Fibroblast of skin of scalp (primary cell): Measurements from ENCODE around the gene SH2D3A.
"Not testable (repeated sequence)": the region's sequence is repeated elsewhere in the genome, so short reads cannot be mapped to it uniquely, and the experiment has no call there.

Experiments
- DNase-seq: peaks from one replicate; pipeline ENCODE4 v3.0.0-alpha.2; 2013

SH2D3A gene

DNA sequence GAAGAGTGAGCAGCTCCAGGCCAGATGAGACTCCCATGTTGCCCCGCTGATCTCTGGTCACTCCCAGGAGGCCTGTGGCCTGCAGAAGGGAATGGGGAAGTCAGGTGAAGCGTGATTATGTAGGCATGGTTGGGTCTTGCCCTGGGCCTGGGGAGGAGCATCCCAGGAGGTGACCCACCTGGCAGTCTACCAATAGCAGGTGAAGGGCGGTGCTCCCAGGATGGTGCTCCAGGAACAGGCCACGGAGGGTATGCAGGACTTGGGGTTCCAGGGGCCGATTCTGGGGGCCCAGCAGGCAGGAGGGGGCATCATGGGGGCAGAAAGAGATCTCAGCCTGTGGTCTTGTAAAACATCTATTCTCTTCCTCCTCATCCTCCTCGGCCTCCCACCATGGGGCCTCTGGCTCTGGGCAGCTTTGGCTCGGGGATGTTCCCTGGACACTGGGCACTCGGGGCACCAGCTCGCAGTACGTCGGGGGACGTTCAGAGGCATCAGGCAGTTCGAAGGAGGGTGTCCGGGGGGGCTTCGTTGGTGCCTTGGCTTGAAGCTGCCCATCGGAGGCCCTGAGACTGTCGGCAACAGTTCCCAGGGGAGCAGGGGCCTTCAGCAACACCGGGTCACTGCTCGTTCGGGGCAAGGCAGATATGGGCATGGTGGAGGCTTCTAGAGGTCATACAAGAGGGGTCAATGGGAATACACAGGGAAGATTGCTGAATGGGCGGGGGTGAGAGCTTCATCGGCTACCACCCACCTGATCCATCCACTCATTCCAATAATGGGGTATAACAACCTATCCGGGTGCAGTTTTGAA, 12.4 kb downstream of the SH2D3A start:
- DNase-seq, result no peak

- no peak for DNase-seq
These were observed 13.1 kb downstream of the SH2D3A start for GRCh38 chr19:6754136-6754535.

- peak; percentile 56 for DNase-seq
These were observed 13.8 kb downstream of the SH2D3A start for GRCh38 chr19:6753178-6754031.

DNA sequence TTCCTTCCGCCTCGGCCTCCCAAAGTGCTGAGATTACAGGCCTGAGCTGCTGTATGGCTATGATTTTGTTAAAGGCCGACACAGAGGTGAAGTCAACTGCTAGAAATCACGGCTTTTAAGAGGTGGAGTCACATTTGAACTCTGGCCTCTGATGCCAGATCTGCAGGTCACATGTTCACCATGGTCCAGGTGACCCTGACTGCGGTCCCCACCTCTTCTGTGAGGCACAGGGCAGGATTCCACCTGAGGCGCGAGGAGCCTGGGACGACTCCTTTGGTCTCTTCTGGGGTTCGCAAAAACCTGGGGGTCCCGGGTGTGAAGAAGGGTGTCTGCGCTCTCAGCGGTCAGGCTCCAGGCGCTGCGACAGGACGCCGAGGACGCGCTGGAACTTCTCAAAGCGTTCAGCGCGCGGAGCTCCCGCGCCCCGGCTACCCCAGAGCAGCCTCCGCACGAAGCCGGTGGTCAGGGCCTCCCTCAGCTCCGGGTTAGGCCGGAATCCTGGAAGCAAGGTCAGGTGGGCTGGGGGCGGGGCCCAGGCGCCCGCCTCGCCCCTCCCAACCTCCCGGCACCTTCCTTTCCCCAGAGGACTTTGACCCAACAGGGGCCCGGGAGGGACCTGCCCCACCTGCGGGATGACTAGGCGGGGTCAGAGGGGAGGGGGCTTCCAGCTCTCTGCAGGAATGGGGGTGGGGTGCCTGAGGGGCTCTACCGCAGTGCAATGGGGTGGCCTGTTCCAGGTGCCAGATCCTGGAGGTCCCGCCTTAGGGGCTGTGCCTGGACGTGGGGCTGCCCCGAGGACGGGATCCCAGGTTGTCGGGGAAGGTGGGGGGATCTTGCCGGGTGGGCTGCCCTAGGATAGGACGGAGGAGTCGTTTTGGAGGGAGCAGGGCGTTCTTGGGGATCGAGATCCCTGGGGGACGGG, 14.7 kb downstream of the SH2D3A start:
- DNase-seq, result no peak

DNA sequence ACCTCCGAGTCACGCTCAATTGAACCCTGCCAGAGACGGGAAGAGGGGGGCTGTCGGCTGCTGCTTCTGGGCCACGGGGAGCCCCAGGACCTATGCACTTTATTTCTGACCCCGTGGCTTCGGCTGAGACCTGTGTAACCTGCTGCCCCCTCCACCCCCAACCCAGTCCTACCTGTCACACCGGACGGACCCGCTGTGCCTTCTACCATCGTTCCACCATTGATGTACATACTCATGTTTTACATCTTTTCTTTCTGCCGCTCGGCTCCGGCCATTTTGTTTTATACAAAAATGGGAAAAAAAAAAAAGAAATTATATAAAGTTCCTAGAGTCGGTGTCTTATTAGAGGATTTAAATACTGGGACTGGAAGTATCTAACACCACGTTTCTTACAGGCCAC, 16.0 kb downstream of the SH2D3A start:
- no peak for DNase-seq

DNA sequence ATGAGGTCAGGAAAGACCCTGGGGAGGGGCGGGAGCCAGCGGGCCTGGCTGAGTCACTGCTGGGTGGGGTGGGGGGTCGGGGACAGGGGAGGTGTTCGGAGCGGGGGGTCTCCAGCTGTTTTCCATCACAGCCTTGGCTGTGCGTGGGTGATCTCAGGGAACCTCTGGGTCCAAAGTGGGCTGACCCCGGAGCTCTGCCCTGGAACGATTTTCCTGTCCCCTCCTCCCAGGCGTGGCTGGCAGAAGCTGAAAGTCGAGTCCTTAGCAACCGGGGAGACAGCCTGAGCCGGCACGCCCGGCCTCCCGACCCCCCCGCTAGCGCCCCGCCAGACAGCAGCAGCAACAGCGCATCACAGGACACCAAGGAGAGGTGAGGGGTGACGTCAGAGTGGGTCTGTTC, 17.2 kb downstream of the SH2D3A start:
- no peak for DNase-seq

DNA sequence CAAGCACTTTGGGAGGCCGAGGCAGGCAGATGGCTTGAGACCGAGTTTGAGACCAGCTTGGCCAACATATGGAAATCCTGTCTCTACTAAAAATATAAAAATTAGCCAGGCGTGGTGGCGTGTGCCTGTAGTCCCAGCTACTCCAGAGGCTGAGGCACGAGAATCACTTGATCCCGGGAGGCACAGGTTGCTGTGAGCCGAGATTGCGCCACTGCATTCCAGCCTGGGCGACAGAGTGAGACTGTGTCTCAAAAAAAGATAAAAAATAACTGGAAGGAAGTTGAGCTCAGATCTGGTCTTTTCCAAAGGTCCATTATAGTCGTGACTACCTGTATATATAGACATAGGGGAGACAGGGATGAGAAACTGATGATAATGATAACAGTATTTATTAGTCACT, 18.7 kb downstream of the SH2D3A start:
- DNase-seq, result not testable (repeated sequence)

GRCh38 chr19:6745965-6746364, 21.3 kb downstream of the SH2D3A start:
- DNase-seq, result no peak

DNA sequence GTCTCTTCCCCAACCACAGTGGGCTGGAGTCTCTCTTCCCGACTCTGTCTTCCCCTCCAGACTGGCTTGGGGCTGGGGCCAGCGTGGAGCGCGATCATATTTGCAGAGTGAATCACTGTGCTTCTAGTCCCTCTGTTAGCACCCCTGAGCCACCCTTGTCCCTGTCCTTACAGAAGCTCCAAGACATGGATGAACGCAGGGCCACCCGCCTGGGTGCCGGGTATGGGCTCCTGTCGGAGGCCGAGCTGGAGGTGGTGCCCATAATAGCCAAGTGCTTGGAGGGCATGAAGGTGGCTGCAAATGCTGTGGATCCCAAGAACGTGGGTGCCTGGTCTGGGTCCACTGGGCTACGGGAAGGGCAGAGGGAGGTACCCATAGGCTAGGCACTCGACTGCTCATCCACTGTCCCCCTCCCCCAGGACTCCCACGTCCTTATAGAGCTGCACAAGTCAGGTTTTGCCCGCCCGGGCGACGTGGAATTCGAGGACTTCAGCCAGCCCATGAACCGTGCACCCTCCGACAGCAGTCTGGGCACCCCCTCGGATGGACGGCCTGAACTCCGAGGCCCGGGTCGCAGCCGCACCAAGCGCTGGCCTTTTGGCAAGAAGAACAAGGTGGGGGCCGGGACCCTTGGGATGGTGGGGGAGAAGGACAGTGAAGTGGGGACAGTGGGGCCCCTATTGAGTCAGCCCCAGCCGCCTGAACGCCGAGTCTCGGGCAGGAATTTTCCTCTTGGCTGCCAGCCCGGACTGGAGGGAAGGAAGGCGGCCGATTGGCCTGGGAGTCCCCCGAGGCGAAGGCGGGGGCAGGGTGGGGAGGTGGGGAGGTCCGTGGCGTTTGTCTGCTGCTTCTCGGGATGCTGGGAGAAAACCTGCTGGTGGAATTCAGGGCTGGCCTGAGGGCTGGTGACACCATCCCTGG, 22.6 kb downstream of the SH2D3A start:
- peak; percentile 91 for DNase-seq

- DNase-seq, result no peak
These were observed 23.4 kb downstream of the SH2D3A start for GRCh38 chr19:6743714-6744380.

- DNase-seq, result no peak
These were observed 24.2 kb downstream of the SH2D3A start for GRCh38 chr19:6743066-6743465.

- DNase-seq, result peak; percentile 28
These were observed 26.5 kb downstream of the SH2D3A start for GRCh38 chr19:6740589-6741343.

DNA sequence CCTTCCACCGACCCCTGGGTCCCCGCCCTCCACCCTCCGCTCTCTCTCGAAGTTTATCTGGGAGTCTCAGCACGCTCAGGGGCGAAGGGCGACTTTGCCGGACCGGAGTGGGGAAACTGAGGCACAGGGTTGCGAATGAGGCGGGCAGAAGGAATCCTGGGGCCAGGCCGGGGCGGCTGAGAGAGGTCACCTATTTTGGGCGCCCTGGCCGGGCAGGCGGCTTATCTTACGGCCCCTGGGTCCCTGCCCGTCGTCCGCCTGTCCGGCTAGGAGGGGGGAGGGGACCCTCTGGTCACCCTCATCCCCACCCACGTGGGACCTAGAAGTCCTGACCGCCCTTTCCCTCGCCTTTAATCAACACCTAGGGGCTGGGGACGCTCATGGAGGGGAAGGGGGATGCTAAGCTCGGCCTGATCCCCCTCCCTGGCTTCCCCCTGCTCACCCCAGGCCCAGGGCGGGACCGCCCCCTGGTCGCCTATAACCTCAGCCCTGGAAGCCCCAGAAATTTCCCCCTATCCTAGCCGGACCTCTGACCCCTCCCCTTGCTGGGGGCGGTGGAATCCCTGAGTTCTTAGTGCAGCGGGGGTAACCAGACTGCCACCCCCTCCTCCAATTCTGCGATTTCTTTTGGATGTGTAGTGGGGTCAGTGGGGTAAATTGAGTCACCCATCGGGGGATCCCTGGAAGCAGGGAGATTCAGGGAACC, 27.2 kb downstream of the SH2D3A start:
- no peak for DNase-seq

- peak; percentile 88 for DNase-seq
These were observed 27.8 kb downstream of the SH2D3A start, which contains the start of gene TRIP10 for GRCh38 chr19:6739390-6739882. TRIP10 (plus strand) TSS chr19:6739680; CDS start chr19:6739762, 82 bp downstream.

GRCh38 chr19:6738787-6739389, 28.3 kb downstream of the SH2D3A start:
- DNase-seq, result peak; percentile 22

DNA sequence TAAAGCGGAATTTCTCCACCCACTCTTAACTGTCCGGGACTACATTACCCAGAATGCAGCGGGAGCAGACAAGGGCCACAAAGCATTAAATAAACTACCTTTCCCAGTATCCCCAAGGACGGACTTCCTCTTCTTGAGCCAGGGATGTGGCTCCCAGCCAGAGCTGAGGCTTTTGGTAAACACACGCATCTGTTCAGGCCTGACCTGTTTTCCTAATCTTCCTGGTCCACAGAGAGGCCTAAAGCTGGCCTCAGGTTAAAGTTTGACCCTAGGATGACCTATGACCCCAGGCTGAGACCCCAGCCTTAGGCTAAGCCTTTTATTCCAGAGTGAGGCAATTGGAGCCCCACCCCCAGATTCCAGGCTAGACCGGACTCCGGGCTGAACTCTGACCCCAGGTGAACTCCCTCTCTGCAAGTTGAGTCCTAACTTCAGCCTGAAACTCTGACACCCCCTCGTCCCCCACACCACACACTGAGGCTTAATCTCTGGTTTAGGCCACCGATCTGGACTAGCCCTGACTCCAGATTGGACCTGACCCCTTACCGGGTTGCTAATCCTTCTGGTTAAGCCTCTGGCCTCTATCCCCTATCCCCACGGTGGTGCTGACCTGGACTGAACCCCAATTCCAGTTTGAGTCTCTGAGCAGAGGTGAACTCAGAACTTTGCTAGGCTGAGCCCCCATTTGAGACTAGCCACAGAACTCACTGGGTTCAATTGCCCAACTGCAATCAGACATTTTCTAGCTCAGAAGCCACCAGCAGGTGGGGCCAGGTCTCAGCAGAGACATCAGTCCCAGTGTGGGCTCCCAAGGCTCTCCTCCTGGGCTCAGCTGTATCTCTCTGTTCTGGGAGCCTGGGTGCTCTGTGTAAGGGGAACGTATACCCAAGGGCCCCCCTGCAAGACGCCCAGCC, 29.1 kb downstream of the SH2D3A start:
- peak; percentile 88 for DNase-seq

GRCh38 chr19:6737284-6737872, 29.9 kb downstream of the SH2D3A start, which contains the start of gene GPR108:
GPR108 (minus strand) TSS chr19:6737580; CDS start chr19:6737576, 4 bp downstream.
- peak; percentile 100 for DNase-seq
